ENCODE results near the gene DNAJB5. TPM values are rescaled to one million over a fixed set of nuclear protein-coding genes. Genes with fewer than 3 reads are reported as not detected.

DNAJB5 gene
- total and polyA plus RNA-seq, 2 experiments from 2014 or later, result 20.3 to 37.4 TPM

DNA sequence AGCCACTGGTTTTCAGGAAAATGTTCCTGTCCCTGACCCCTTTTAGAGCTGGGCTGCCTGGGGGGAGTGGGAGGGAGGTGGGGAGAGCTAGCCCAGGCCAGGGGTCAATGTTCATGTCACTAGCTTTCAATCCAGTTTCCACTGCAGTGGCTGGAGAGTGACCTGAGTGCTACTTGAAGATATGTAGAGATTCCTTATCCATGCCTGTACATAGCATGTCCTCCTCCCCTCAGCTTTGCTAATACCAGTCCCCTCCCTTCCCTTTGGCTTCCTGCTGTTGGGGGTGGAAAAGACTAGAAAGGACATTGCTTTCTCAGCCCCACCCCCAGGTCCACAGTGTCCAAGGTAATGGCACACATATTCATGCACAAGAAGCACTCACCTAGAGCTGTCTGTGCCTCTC is 7.8 kb downstream of the DNAJB5 start:
- peaks cover 31% of the 10 kb centered on the region for H3K4me1 ChIP-seq (ENCODE audit: insufficient read depth)
- no peaks in the 10 kb centered on the region for H3K79me2 ChIP-seq (replicated peaks; ENCODE audit: insufficient read depth)
- H4K20me1 ChIP-seq (replicated peaks; ENCODE audit: insufficient read depth), result no peaks in the 10 kb centered on the region
- H3K27me3 ChIP-seq (ENCODE audit: insufficient read depth), result no peaks in the 10 kb centered on the region
- ATAC-seq (no peak), DNase-seq (ENCODE audit: low spot score) (no peak)
- no peak overlapping the region for H3K4me3 ChIP-seq
- Mint-ChIP-seq H3K9me3 (no peaks in the 10 kb centered on the region; the same call in 2 of the 3 replicates), H3K27me3 (ENCODE audit: insufficient read depth, low read depth, poor library complexity) (peaks cover 9% of the 10 kb centered on the region), H3K27ac (no peak overlapping the region), H3K4me3 (no peak overlapping the region), H3K4me1 (peaks cover 55% of the 10 kb centered on the region), H3K36me3 (ENCODE audit: low read depth) (peaks cover 47% of the 10 kb centered on the region)
- H3K4me2 ChIP-seq, result no peak overlapping the region
- 0 out of 2 replicates have a peak, but pooled peaks cover 14% of the 10 kb centered on the region for H3K9me2 ChIP-seq (ENCODE audit: insufficient read depth)
- H3K36me3 ChIP-seq (ENCODE audit: insufficient read depth), result peaks cover 16% of the 10 kb centered on the region
- H3K27ac ChIP-seq (ENCODE audit: low read depth), result 0 out of 2 replicates have a peak overlapping the region, but pooled peaks have one; percentile 32
- H3F3A ChIP-seq (replicated peaks; ENCODE audit: low read depth), result no peaks in the 10 kb centered on the region; the same call in 1 of the 2 replicates
- H2AFZ ChIP-seq, result no peak overlapping the region
- TF ChIP-seq ZNF331 (CRISPR knock-in tag; IDR thresholded peaks at IDR 0.05; ENCODE audit: low read depth) (no peak), ZNF114 (CRISPR knock-in tag; IDR thresholded peaks at IDR 0.05) (no peak), EZH2phosphoT487 (IDR thresholded peaks at IDR 0.05; ENCODE audit: unreplicated experiment) (no peak), CREB1 (CRISPR knock-in tag; IDR thresholded peaks at IDR 0.05; ENCODE audit: low read depth) (no peak), EZH2 (IDR thresholded peaks at IDR 0.05; ENCODE audit: low read depth, unreplicated experiment) (no peak)
- TF ChIP-seq, protein P1, sequence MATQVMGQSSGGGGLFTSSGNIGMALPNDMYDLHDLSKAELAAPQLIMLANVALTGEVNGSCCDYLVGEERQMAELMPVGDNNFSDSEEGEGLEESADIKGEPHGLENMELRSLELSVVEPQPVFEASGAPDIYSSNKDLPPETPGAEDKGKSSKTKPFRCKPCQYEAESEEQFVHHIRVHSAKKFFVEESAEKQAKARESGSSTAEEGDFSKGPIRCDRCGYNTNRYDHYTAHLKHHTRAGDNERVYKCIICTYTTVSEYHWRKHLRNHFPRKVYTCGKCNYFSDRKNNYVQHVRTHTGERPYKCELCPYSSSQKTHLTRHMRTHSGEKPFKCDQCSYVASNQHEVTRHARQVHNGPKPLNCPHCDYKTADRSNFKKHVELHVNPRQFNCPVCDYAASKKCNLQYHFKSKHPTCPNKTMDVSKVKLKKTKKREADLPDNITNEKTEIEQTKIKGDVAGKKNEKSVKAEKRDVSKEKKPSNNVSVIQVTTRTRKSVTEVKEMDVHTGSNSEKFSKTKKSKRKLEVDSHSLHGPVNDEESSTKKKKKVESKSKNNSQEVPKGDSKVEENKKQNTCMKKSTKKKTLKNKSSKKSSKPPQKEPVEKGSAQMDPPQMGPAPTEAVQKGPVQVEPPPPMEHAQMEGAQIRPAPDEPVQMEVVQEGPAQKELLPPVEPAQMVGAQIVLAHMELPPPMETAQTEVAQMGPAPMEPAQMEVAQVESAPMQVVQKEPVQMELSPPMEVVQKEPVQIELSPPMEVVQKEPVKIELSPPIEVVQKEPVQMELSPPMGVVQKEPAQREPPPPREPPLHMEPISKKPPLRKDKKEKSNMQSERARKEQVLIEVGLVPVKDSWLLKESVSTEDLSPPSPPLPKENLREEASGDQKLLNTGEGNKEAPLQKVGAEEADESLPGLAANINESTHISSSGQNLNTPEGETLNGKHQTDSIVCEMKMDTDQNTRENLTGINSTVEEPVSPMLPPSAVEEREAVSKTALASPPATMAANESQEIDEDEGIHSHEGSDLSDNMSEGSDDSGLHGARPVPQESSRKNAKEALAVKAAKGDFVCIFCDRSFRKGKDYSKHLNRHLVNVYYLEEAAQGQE (IDR thresholded peaks at IDR 0.05; ENCODE audit: unreplicated experiment), result no peak

- Mint-ChIP-seq H3K27ac (no peak overlapping the region), H3K36me3 (ENCODE audit: low read depth) (peaks cover 40% of the 10 kb centered on the region), H3K9me3 (no peaks in the 10 kb centered on the region; the same call in 2 of the 3 replicates), H3K4me3 (no peak overlapping the region), H3K27me3 (ENCODE audit: insufficient read depth, low read depth, poor library complexity) (peaks cover 9% of the 10 kb centered on the region), H3K4me1 (peaks cover 54% of the 10 kb centered on the region)
- ATAC-seq (no peak), DNase-seq (ENCODE audit: low spot score) (no peak)
- Histone ChIP-seq H3K79me2 (replicated peaks; ENCODE audit: insufficient read depth) (no peaks in the 10 kb centered on the region), H3F3A (replicated peaks; ENCODE audit: low read depth) (no peaks in the 10 kb centered on the region; the same call in 1 of the 2 replicates), H3K27me3 (ENCODE audit: insufficient read depth) (no peaks in the 10 kb centered on the region), H3K36me3 (ENCODE audit: insufficient read depth) (peaks cover 16% of the 10 kb centered on the region), H3K27ac (ENCODE audit: low read depth) (no peak overlapping the region), H3K4me1 (ENCODE audit: insufficient read depth) (peaks cover 31% of the 10 kb centered on the region), H3K4me3 (no peak overlapping the region), H3K4me2 (no peak overlapping the region), H4K20me1 (replicated peaks; ENCODE audit: insufficient read depth) (no peaks in the 10 kb centered on the region), H3K9me2 (ENCODE audit: insufficient read depth) (0 out of 2 replicates have a peak, but pooled peaks cover 20% of the 10 kb centered on the region), H2AFZ (no peak overlapping the region)
- TF ChIP-seq STAT1 (IDR thresholded peaks at IDR 0.05; ENCODE audit: unreplicated experiment), result no peak
- TF ChIP-seq CTCF (conservative IDR thresholded peaks at IDR 0.05; ENCODE audit: low read depth in 2 of 2), result no peak
- TF ChIP-seq, protein P2, sequence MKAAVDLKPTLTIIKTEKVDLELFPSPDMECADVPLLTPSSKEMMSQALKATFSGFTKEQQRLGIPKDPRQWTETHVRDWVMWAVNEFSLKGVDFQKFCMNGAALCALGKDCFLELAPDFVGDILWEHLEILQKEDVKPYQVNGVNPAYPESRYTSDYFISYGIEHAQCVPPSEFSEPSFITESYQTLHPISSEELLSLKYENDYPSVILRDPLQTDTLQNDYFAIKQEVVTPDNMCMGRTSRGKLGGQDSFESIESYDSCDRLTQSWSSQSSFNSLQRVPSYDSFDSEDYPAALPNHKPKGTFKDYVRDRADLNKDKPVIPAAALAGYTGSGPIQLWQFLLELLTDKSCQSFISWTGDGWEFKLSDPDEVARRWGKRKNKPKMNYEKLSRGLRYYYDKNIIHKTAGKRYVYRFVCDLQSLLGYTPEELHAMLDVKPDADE (IDR thresholded peaks at IDR 0.05), result no peak
- TF ChIP-seq, protein P1 (IDR thresholded peaks at IDR 0.05; ENCODE audit: unreplicated experiment), result no peak
- no peak for TF ChIP-seq EZH2 (IDR thresholded peaks at IDR 0.05; ENCODE audit: low read depth, unreplicated experiment)
- no peak for TF ChIP-seq POLR2AphosphoS5 (IDR thresholded peaks at IDR 0.05; ENCODE audit: low read depth)
- no peak for TF ChIP-seq CREB1 (CRISPR knock-in tag; IDR thresholded peaks at IDR 0.05; ENCODE audit: low read depth)
- no peak for TF ChIP-seq EZH2phosphoT487 (IDR thresholded peaks at IDR 0.05; ENCODE audit: unreplicated experiment)
- TF ChIP-seq ZNF331 (CRISPR knock-in tag; IDR thresholded peaks at IDR 0.05; ENCODE audit: low read depth), result no peak
- no peak for TF ChIP-seq JUNB (IDR thresholded peaks at IDR 0.05; ENCODE audit: unreplicated experiment)
These were observed 8.7 kb downstream of the DNAJB5 start for GRCh38 chr9:34998266-34998665.
